Liver (tissue), 9 donors: Measurements from ENCODE around the gene RARG. TPM values are rescaled to one million over a fixed set of nuclear protein-coding genes. Genes with fewer than 3 reads are reported as not detected.

ENCODE experiments used
- DNase-seq: peaks from one replicate; pipeline ENCODE4 v3.0.0-alpha.2; 2017; ENCODE audit warnings: low spot score
- H3K27ac ChIP-seq, 2 donors: one replicate each; pipeline ENCODE4 v1.7.0; 2013; ENCODE audit warnings: inconsistent platforms in 2 of 2, low read length in 2 of 2, control low read depth in 1 of 2, low read depth in 1 of 2, mild to moderate bottlenecking in 1 of 2
- H3K27me3 ChIP-seq, 4 donors: one replicate each; pipeline versions ENCODE4 v1.6.1 to v1.7.0; 2013; ENCODE audit warnings: low read length in 3 of 4, inconsistent platforms in 1 of 4, mild to moderate bottlenecking in 1 of 4, moderate library complexity in 1 of 4; ENCODE audit not compliant: control insufficient read depth in 4 of 4, insufficient read depth in 4 of 4
- H3K36me3 ChIP-seq, 4 donors: one replicate each; pipeline versions ENCODE4 v1.6.1 to v1.7.0; 2013; ENCODE audit warnings: low read length in 3 of 4, mild to moderate bottlenecking in 3 of 4, low read depth in 1 of 4, moderate library complexity in 1 of 4; ENCODE audit not compliant: control insufficient read depth in 4 of 4, insufficient read depth in 3 of 4
- H3K4me1 ChIP-seq, 4 donors: one replicate each; pipeline versions ENCODE4 v1.6.1 to v1.7.0; 2013; ENCODE audit warnings: low read length in 3 of 4, mild to moderate bottlenecking in 3 of 4, moderate library complexity in 1 of 4; ENCODE audit not compliant: control insufficient read depth in 4 of 4, insufficient read depth in 4 of 4
- H3K4me3 ChIP-seq, 3 donors: one replicate each; pipeline versions ENCODE4 v1.6.1 to v1.7.0; 2013; ENCODE audit warnings: low read length in 3 of 3, control low read depth in 1 of 3, low read depth in 1 of 3, mild to moderate bottlenecking in 1 of 3
- H3K9ac ChIP-seq, 2 donors: one replicate each; pipeline ENCODE4 v1.7.0; 2013; ENCODE audit warnings: low read length in 2 of 2, mild to moderate bottlenecking in 2 of 2, moderate library complexity in 2 of 2, control low read depth in 1 of 2, low read depth in 1 of 2
- H3K9me3 ChIP-seq, 4 donors: one replicate each; pipeline versions ENCODE4 v1.6.1 to v1.7.0; 2013; ENCODE audit warnings: low read length in 3 of 4; ENCODE audit not compliant: control insufficient read depth in 4 of 4
- EGR1 ChIP-seq, 2 donors: IDR thresholded peaks; 2 replicates each; pipeline ENCODE4 v1.6.1; 2016 to 2018; ENCODE audit warnings: antibody characterized with exemption in 2 of 2, low read depth in 2 of 2
- FOXA1 ChIP-seq: IDR thresholded peaks from 2 replicates; pipeline ENCODE4 v1.6.1; 2016; ENCODE audit warnings: antibody characterized with exemption
- FOXA2 ChIP-seq: IDR thresholded peaks from 2 replicates; pipeline ENCODE4 v1.6.1; 2016; ENCODE audit warnings: antibody characterized with exemption
- HNF4A ChIP-seq, 2 donors: conservative IDR thresholded peaks; 2 replicates each; pipeline ENCODE4 v1.6.1; 2016; ENCODE audit warnings: antibody characterized with exemption in 2 of 2, mild to moderate bottlenecking in 2 of 2
- HNF4G ChIP-seq: IDR thresholded peaks from 2 replicates; pipeline ENCODE4 v1.6.1; 2016; ENCODE audit warnings: antibody characterized with exemption
- JUND ChIP-seq, 2 donors: IDR thresholded peaks; 2 replicates each; pipeline ENCODE4 v1.6.1; 2016; ENCODE audit warnings: antibody characterized with exemption in 2 of 2
- NR2F2 ChIP-seq: IDR thresholded peaks from 2 replicates; pipeline ENCODE4 v1.6.1; 2016; ENCODE audit warnings: antibody characterized with exemption
- RAD21 ChIP-seq, 2 donors: IDR thresholded peaks; 2 replicates each; pipeline ENCODE4 v1.6.1; 2016; ENCODE audit warnings: antibody characterized with exemption in 2 of 2, mild to moderate bottlenecking in 2 of 2
- RXRA ChIP-seq, 2 donors: IDR thresholded peaks; 2 replicates each; pipeline ENCODE4 v1.6.1; 2017 to 2018; ENCODE audit warnings: antibody characterized with exemption in 2 of 2, mild to moderate bottlenecking in 1 of 2
- SP1 ChIP-seq: IDR thresholded peaks from 2 replicates; pipeline ENCODE4 v1.6.1; 2018; ENCODE audit warnings: antibody characterized with exemption, mild to moderate bottlenecking
- TAF1 ChIP-seq: conservative IDR thresholded peaks from 2 replicates; pipeline ENCODE4 v1.6.1; 2016; ENCODE audit warnings: antibody characterized with exemption, mild to moderate bottlenecking
- YY1 ChIP-seq: IDR thresholded peaks from 2 replicates; pipeline ENCODE4 v1.6.1; 2016; ENCODE audit warnings: antibody characterized with exemption, mild to moderate bottlenecking
- WGBS: extraction: QIAGEN DNeasy Blood & Tissue Kit; methylation state at CpG from one replicate; pipeline ENCODE4 v1.1.7; 2013; 5-methylcytosine and 5-hydroxymethylcytosine counted together
- polyA plus RNA-seq, 2 donors: library from polyadenylated mRNA; stranded (reverse) in 1 of 2; unstranded in 1 of 2; fragments of 200-250 nt in 1 of 2; fragments of >200 nt in 1 of 2; fragmentation: Nextera tagmentation in 1 of 2; extraction: Ambion mirVana in 1 of 2; gene quantifications; one replicate each; pipeline versions ENCODE4 v1.2.1 to v1.2.3, GENCODE V29; 2013 to 2015
- total RNA-seq, 2 donors: library from RNA; depleted of rRNA; stranded (reverse); fragments of >200 nt; gene quantifications; one replicate each; pipeline ENCODE4 v1.2.3, GENCODE V29; 2014
- TF ChIP-seq, protein P1 (sequence below): fragments of 150-350 bp; IDR thresholded peaks from 2 replicates; pipeline ENCODE4 v1.5.1; 2017; ENCODE audit warnings: improper control_type of control experiment, low read depth, low read length; ENCODE audit not compliant: missing input control
- TF ChIP-seq, protein P2 (sequence below): IDR thresholded peaks from 2 replicates; pipeline ENCODE4 v1.6.1; 2016; ENCODE audit warnings: antibody characterized with exemption, mild to moderate bottlenecking
- TF ChIP-seq, protein P3 (sequence below): IDR thresholded peaks from 2 replicates; pipeline ENCODE4 v1.6.1; 2016; ENCODE audit warnings: antibody characterized with exemption
- TF ChIP-seq, protein P4 (sequence below): IDR thresholded peaks from 2 replicates; pipeline ENCODE4 v1.6.1; 2016; ENCODE audit warnings: antibody characterized with exemption
- TF ChIP-seq, protein P5 (sequence below): IDR thresholded peaks from 2 replicates; pipeline ENCODE4 v1.6.1; 2016; ENCODE audit warnings: antibody characterized with exemption
- donor health status: healthy.
- donor health status: healthy.
- donor health status: healthy.
- donor health status: healthy.
- donor health status: healthy.

The RARG gene
- total and polyA plus RNA-seq, 4 donors: 1.7 to 3.1 (median 2.7) TPM

DNA sequence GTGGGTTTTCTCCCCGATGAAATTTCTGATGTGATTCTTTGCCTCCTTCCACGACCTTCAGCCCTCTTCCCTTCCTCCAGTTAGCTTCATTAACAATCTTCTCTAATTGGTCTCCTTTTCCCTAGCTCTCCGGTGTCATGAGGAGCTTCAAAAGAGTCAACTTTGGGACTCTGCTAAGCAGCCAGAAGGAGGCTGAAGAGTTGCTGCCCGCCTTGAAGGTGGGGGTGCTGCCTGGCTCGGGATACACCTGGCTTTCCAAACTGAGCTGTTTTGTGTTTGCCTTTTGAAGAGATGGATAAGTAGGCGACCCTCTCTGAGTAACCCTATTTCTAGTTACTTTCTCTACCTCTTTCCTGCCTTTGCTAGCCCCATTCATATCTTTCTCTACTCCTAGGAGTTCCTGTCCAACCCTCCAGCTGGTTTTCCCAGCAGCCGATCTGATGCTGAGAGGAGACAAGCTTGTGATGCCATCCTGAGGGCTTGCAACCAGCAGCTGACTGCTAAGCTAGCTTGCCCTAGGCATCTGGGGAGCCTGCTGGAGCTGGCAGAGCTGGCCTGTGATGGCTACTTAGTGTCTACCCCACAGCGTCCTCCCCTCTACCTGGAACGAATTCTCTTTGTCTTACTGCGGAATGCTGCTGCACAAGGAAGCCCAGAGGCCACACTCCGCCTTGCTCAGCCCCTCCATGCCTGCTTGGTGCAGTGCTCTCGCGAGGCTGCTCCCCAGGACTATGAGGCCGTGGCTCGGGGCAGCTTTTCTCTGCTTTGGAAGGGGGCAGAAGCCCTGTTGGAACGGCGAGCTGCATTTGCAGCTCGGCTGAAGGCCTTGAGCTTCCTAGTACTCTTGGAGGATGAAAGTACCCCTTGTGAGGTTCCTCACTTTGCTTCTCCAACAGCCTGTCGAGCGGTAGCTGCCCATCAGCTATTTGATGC is 36.9 kb upstream of the RARG start:
- no peaks in the 10 kb centered on the region for H3K9me3 ChIP-seq
- H3K36me3 ChIP-seq: no peaks in the 10 kb centered on the region
- H3K9ac ChIP-seq: peak overlapping the region; percentile 43 to 44
- H3K27ac ChIP-seq: no peak overlapping the region
- DNase-seq: no peak
- whole genome bisulfite sequencing: 66% methylated on average over 20 of the region's 20 CpGs
- peaks cover 2 to 10% (median 8%) of the 10 kb centered on the region in 4 donors for H3K4me1 ChIP-seq
- peak overlapping the region in 2 of 3 donors; percentile 70 to 85 for H3K4me3 ChIP-seq
- TF ChIP-seq, protein P1, sequence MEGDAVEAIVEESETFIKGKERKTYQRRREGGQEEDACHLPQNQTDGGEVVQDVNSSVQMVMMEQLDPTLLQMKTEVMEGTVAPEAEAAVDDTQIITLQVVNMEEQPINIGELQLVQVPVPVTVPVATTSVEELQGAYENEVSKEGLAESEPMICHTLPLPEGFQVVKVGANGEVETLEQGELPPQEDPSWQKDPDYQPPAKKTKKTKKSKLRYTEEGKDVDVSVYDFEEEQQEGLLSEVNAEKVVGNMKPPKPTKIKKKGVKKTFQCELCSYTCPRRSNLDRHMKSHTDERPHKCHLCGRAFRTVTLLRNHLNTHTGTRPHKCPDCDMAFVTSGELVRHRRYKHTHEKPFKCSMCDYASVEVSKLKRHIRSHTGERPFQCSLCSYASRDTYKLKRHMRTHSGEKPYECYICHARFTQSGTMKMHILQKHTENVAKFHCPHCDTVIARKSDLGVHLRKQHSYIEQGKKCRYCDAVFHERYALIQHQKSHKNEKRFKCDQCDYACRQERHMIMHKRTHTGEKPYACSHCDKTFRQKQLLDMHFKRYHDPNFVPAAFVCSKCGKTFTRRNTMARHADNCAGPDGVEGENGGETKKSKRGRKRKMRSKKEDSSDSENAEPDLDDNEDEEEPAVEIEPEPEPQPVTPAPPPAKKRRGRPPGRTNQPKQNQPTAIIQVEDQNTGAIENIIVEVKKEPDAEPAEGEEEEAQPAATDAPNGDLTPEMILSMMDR: no peak
- TF ChIP-seq SP1 (no peak), HNF4G (no peak), FOXA1 (no peak), NR2F2 (no peak), RXRA (IDR thresholded peaks at IDR 0.05) (no peak), FOXA2 (no peak), HNF4A (conservative IDR thresholded peaks at IDR 0.05) (no peak), RAD21 (IDR thresholded peaks at IDR 0.05) (no peak), EGR1 (IDR thresholded peaks at IDR 0.05; ENCODE audit: low read depth in 2 of 2) (no peak), JUND (IDR thresholded peaks at IDR 0.05) (no peak), TAF1 (no peak), YY1 (no peak)
- TF ChIP-seq, protein P2, sequence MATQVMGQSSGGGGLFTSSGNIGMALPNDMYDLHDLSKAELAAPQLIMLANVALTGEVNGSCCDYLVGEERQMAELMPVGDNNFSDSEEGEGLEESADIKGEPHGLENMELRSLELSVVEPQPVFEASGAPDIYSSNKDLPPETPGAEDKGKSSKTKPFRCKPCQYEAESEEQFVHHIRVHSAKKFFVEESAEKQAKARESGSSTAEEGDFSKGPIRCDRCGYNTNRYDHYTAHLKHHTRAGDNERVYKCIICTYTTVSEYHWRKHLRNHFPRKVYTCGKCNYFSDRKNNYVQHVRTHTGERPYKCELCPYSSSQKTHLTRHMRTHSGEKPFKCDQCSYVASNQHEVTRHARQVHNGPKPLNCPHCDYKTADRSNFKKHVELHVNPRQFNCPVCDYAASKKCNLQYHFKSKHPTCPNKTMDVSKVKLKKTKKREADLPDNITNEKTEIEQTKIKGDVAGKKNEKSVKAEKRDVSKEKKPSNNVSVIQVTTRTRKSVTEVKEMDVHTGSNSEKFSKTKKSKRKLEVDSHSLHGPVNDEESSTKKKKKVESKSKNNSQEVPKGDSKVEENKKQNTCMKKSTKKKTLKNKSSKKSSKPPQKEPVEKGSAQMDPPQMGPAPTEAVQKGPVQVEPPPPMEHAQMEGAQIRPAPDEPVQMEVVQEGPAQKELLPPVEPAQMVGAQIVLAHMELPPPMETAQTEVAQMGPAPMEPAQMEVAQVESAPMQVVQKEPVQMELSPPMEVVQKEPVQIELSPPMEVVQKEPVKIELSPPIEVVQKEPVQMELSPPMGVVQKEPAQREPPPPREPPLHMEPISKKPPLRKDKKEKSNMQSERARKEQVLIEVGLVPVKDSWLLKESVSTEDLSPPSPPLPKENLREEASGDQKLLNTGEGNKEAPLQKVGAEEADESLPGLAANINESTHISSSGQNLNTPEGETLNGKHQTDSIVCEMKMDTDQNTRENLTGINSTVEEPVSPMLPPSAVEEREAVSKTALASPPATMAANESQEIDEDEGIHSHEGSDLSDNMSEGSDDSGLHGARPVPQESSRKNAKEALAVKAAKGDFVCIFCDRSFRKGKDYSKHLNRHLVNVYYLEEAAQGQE: no peak
- TF ChIP-seq, protein P3, sequence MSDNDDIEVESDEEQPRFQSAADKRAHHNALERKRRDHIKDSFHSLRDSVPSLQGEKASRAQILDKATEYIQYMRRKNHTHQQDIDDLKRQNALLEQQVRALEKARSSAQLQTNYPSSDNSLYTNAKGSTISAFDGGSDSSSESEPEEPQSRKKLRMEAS: no peak
- TF ChIP-seq, protein P4, sequence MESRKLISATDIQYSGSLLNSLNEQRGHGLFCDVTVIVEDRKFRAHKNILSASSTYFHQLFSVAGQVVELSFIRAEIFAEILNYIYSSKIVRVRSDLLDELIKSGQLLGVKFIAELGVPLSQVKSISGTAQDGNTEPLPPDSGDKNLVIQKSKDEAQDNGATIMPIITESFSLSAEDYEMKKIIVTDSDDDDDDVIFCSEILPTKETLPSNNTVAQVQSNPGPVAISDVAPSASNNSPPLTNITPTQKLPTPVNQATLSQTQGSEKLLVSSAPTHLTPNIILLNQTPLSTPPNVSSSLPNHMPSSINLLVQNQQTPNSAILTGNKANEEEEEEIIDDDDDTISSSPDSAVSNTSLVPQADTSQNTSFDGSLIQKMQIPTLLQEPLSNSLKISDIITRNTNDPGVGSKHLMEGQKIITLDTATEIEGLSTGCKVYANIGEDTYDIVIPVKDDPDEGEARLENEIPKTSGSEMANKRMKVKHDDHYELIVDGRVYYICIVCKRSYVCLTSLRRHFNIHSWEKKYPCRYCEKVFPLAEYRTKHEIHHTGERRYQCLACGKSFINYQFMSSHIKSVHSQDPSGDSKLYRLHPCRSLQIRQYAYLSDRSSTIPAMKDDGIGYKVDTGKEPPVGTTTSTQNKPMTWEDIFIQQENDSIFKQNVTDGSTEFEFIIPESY: no peak
- TF ChIP-seq, protein P5, sequence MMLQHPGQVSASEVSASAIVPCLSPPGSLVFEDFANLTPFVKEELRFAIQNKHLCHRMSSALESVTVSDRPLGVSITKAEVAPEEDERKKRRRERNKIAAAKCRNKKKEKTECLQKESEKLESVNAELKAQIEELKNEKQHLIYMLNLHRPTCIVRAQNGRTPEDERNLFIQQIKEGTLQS: no peak
- H3K27me3 ChIP-seq: no peaks in the 10 kb centered on the region
